Right hindlimb (tissue), 1 donor: ENCODE data around the gene MOXD1.

ENCODE experiments used
- DNase-seq: peaks from one replicate; pipeline ENCODE4 v3.0.0-alpha.2; 2018

Gene MOXD1

DNA sequence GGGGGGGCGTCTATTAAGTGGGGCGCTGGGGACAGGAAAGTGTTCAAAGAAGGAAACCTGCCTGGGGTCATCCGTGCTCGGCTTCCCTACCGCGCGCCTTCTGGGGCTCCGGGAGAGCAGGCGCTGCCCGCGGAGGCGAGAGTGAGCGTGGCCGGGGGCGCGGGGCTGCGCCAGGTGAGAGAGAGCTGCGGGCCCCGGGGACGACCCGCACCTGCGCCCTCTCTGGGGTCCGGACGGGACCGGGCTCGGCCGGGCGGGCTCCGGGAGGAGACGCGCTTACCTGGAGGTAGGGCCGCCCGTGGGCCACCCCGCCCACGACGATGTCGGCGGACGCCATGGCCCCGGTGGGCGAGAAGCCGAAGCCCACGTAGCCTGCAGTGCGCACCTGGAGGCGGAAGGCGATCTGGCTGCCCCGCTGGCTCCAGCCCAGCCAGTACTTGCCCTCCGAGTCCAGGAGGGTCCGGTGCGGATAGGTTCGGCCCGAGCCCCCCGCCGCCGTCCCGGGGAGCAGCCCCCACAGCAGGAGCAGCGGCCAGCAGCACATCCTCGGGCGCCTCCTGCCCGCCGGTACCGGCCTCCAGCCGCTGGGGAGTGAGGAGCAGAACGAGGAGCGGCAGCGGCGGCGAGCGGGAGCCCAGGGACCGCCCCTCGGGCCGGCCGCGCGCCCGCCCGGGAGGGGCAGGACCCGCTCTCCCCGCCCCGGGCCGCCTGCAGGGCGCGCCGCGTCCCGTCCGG lies at the start of gene MOXD1:
Gene MOXD1, minus strand, starts transcription at position 593 of the 735 bp plus-strand sequence. Its CDS starts 49 bp downstream, at position 544.
- peak; percentile 71 for DNase-seq

DNA sequence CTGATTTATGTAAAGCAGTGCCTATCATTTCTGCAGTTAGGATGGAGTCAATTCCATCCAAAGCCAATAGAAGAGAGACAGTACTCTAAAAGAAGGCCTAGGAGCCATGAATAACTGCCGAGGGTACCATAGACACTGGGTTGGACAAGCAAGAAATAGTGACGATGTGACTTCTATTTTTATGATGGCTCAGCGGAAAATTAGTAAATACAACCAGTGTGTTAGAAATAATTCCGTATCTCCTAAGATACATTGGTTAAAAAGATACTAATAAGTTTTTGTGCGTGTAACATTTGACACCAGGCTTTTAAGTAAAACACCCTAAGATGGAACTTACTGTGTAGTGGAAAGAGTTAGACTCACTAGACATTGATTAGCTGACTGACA lies 45.6 kb upstream of the MOXD1 start:
- no peak for DNase-seq

DNA sequence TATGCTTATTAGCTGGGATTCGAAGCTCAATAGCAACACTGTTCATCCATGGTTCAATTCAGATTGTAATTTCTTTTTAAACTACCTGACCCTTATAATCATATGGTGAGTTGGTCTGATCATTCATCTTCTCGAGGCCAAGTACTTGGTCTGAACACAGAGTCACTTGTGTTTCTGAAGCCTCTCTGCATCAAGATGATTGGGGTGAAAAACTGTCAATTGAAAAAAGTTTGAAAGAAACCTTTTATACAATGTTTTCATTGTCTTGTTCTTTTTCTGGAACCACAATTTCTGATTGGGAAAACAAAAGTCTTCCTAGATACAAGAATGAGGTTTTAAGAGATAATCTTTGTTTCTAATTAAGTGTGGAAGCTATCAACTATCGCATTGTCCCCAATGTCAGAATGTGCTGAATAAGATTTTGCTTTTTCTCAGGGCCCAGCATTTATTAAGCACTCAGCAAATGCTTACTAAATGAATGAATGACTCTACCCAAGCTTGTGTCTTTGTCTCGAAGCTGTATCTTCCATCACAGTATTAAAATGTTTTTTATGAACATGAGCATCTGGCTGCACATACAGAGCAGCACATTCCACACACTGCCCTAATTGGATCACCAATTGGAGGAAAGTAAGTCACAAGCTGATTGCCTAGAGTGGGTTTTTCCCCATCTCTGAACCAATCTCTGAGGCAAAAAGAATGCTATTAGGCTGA lies 45.0 kb upstream of the MOXD1 start:
- DNase-seq: no peak

DNA sequence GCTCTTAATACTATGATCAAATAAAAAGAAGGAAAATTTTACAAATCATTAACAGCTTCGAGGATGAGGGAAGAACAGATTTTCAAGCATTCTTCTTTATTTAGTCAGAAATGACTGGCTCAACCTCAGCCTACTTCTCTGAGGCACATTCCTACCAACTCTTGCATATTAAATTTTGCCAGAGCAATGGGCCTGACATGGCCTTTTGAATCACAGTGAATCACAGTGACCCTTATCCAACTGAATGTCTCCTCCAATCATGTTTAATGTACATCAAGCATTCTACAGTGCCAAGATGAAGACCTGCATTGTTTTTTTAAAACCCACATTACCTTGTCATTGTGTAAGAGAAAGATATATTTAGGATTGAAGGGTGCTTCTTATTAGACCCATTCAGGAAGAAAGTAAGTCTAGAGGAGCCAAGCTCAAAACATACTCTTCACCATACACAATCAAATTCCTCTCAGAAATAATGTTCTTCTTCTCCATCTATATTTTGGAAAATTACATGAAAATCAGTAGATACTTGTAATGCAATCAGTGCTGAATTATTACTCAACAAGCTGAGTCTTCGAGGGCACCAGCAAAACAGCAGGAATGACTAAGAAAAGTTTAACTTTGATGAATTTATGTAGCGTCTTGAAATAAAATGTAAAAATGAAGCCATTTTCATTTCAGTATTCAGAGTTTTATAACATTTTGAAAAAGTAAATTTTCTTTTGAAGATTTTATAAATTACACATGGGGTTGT lies 44.1 kb upstream of the MOXD1 start:
- DNase-seq: no peak

DNA sequence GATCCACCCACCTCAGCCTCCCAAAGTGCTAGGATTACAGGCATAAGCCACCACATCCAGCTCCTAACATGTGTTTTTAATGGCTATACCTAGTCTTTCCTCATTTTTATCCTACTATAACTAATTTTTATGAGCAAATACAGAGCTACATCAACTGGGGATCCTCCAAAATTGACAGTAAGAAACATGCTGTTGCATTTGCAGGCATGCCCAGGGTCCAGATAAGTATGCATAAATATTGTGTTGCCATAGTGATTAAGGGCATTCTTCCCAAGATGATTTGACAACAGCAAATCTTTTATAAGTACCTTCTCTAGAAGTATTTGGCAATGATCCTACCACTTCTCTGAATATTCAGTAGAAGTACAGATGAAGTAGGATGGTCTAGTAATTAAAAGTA lies 41.9 kb upstream of the MOXD1 start:
- no peak for DNase-seq

DNA sequence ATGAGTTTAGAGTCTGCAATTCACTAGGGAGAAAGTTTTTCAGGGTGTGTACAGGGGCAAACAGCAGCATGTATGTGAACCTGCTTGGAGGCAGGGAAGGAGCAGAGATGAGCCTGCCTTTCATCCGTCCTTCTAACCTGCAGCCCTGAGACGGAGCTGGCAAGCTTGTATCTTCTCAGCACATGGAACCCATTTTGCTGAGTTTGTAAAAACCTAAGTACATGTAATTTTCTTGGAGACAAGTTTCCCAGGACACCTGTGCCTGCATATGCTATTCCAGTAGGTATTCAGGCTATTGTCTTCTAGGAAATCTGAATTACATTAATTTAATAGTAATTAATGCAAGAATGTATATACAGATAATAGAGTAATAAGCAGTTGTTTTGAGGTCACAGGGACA lies 28.8 kb upstream of the MOXD1 start:
- DNase-seq: no peak

DNA sequence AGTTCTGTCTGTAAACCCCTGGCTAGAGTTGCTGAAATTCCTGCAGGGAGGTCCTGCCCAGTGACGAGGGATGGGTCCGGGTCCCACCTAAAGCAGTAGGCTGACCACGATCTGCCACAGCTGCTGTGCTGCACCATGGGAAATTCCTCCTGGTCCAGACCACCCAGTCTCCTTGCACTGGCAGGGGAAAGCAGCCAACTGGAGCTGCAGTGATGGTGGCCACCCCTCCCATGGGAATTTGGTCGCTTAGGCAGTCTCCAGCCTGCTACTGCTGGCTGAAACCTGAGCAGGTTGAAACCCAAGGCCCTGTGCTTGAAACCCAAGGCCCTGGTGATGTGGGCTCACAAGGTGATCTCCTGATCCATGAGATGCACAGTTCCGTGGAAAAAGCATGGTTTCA lies 23.9 kb upstream of the MOXD1 start:
- no peak for DNase-seq

DNA sequence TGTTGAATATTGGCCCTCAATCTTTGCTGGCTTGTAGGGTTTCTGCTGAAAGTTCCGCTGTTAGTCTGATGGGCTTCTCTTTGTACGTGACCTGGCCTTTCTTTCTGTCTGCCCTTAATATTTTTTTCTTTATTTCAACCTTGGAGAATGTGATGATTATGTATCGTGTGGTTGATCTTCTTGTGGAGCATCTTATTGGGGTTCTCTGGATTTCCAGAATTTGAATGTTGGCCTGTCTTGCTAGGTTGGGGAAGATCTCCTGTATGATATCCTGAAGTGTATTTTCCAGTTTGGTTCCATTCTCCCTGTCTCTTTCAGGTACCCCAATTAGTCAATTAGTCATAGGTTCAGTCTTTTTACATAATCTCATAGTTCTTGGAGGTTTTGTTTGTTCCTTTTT lies 22.6 kb upstream of the MOXD1 start:
- no peak for DNase-seq

DNA sequence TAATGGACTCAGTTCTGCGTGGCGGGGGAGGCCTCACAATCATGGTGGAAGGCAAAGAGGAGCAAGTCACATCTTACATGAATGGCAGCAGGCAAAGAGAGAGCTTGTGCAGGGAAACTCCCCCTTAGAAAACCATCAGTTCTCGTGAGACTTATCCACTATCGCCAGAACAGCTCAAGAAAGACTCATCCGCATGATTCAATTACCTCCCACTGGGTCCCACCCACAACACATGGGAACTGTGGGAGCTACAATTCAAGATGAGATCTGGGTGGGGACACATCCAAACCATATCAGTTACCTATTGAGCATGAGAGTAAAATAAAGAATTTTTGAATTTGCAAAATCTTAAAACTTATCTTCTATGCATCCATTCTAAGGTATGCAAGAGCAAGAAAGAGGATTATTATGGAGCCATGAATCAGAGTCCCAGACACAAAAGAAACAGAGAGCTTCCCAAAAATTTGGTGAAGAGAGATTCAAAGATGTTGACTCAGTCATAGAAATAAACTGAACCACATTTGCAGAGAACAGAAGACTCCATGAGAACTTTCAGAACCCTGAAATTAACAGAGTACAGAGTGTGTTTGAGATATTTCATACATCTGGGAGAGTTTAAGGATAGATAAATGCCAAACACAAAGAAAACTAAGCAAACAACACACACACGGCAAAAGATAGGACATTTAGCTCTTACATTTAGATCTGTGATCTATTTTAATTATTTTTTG lies 17.1 kb upstream of the MOXD1 start:
- DNase-seq: no peak

DNA sequence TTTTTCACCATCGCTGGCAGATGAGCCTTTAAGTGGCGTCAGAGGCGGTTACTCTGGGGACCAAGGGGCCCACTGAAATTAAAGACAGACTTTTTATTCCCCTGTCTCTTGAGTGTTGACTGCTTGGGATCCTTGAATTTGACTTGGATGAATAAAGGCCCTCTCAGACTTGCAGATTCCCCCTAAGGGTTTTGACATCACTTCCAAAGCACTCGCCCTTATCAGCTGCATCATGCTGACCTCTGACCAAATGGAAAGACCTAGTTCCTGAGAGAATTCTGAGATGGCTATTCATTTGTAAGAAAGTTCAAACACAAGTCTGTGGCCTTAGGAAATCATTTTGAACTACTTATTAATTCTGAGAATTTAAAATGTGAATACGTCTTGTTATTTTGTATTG lies 13.5 kb upstream of the MOXD1 start:
- no peak for DNase-seq

DNA sequence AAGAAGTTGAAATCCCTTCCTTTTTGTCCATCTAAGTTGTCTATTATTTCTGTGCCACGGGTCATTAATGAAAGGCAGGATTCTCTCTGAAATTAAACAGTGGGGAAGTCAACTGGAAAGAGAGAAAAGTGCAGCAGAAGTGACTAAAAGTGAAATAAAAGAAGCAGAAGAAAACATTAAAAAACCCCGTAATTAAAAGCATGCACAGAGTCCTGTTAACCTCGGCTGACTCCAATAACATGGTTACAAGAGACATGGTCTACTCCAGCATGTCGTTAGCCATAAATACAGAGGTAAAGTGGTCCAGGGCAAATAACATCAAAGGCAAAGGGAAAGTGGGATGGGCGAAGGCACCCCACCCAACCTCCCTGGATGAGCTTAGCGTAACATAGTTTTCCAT lies 13.0 kb upstream of the MOXD1 start:
- no peak for DNase-seq

DNA sequence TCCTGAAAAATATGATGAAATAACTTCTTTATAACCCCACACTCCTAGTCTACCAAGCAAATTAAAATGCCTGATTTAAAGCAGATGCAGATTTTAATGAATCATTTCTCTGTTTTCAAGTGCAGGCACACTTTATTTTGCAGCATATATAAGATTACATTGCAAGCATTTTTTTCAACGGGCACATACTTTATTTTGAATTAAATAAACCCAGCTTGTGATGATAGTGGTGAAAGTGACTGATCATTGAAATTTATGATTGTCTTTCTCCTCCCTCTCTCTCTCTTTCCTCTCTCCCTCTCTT lies 12.2 kb upstream of the MOXD1 start:
- no peak for DNase-seq

DNA sequence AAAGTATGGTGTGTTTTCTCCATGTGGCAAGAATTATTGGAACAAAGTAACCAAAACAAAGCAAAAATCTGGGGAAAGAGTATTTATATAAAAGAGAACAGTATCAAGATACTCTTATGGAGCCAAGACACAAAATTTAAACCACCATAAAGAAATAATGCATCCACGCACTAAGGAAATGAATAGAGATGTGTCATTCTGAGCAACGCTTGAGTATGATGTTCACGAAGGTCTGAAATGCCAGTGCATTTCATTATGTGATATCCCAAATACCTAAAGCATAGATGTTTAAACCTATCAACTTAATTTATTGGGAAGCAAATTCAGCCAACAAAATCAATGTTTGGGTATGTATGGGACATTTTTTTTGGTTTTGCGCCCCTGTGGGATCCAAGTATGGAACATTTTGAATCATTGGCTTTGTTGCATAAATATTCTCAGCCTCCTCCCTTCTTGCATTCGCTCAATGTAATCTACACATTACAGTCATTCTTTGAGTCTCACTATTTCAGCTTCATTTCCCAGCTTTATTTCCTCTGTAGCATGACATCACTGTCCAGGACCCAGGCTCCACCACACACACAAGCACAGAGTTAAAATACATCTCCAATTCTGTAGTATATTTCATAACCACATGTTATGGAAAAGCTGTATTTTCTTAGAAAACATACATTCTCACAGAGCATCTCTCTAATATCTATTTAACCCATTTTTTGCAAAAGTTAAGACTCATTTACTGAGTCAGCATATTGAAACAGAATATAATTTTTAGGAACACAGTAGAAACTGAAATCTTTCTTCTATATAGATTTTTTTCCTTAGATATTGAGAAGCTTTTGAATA lies 11.6 kb upstream of the MOXD1 start:
- DNase-seq: no peak

DNA sequence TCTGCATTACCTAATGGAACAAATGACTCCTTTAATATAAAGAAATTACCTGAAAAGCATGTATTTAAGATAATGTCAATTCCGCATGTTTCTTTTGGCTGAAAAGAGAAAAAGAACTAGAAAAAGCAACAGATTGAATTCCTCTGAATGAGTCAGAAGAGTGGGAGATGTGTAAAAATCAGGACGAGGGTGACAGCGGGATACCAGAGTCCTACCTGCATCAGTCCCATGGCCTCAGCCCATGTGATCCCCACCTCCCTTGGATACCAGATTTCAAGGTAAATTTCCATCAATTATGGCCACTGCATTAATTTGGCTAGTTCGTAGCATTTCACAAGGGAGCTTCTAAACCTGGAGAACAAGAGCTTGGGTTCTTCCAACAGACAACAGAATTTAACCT lies 10.0 kb upstream of the MOXD1 start:
- DNase-seq: no peak

DNA sequence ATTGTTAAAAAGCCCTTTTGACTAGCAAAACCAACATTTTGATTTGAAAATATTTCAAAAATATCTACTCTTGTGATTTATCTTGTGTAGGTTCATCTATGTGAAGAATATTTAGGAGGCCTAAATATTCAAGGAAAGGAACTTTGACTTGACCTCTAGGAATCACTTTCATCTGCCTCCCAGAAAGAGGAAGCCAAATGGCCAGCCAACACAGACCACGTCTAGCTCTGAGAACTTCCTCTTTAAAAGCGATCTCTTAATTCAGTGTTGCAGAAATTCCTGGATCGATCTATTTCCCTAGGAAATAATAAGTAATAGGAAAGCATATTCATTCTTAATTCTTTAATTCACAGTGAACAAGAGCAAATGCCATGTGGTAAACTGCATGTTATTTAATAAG lies 9.6 kb upstream of the MOXD1 start:
- no peak for DNase-seq

DNA sequence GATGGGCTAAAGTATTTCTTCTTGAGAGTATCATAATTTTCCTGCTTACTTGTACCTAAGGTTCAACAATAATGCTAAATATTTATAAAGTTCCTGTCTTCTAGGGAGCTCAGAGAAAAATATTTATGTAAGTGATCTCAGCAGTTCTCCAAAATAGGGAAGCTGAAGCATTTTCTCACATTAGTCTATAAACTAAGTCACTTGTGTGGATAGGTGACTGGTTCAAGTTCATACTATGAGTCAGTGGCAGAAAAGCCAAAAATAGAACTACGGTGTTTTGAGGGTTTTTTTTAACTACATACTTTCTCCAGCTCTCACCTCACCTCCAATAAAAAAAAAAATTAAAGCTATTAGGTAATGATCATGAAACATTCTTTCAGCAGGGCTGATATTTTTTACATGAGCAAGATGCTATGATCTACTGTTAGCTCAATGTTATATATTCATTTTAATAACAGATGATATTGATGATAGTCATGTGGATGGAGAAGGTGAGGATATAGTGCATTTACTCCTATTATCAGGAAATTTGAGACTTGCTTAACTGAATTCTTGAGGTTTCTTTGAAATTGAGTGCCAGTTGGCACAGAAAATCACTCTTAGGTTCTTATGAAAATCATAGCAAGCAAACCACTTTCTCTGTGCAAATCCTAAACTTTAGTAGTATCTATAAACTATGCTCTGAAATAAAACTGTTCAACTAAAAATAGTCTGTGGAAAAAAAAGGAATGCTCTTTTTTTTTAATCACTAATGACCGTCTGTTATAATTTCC lies 4.1 kb upstream of the MOXD1 start:
- no peak for DNase-seq

DNA sequence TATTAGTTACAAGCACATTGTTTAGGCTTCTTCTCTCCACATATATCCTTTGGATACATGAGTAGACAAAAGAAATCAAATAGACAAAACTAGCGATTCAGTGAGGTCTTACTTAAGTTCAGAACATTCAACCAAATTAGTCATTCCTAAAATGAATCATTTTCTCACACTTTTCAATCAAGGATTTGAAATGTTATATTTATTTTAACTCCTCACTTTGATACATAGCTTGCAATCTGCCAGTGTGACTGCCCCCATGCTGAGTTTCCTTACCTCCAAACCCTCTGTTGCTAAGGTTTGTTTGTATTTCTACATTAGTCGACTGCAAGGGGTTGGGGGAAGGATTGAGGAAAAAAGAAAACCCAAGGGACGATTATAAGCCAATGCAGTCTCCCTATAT lies 3.5 kb upstream of the MOXD1 start:
- DNase-seq: no peak

DNA sequence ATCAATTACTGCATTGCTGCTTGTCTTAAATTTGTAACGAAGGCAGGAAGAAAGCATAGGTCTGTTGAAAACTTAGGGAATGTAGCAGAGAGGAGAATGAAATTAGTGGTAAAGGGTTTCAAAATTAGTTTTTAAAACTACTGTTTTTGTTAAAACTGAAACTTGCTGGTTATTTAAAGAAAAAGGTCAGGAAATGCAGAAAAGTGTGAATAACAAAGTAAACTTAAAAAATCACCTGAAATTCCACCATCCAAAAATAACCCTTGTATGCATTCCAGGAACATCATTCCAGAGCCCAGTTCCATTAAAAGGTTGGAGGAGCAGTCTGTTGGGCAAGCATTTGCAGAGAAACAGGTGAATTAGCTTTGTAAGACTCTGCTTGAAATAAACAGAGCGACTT lies 3.1 kb upstream of the MOXD1 start:
- no peak for DNase-seq

DNA sequence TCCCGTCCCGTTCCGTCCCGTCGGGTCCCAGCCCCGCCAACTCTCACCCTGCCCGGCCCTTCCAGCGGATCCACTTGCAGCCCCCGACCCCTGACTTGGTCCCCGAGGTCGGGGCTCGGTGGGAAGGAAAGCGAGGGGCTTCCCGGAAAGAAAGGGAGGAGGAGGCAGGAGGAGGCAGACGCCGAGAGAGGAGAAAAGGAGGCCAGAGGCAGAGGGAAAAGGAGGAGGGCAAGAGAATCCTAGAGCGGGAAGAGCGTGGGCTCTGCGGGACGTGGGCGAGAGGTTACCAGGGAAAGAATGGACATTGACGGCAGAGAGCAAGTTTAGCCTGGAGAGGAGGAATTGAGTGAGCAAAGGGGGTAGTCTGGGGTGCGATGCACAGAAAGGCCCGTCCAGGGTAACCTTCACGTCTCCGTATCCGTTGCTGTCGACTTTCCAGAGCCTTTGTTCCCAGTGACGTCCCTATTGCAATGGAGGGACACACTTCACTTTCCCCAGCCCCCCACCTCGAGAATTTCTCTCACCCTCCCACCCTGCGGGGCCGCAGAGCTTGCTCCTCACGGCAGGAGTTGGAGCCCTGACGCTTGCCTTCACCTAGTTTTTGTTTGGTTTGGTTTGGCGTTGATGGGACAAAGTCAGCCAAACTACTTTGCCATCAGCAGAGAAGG lies 477 bp upstream of the MOXD1 start:
- no peak for DNase-seq

DNA sequence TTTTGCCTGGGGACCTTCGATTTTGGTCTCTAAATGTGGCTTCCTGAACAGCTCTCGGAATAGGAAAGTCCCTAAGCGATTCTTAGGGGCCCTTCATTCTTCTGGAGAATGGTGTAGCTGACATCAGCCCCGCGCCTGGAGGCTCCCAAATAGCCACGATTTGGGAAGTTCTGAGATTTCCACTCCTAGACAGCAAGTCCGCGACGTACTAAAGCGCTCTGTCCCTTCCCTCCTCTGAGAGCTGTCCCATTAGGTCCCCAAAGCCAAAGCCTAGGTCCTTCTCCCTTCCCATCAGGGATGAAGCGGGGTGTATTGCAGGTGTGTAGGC lies 756 bp downstream of the MOXD1 start:
- no peak for DNase-seq

DNA sequence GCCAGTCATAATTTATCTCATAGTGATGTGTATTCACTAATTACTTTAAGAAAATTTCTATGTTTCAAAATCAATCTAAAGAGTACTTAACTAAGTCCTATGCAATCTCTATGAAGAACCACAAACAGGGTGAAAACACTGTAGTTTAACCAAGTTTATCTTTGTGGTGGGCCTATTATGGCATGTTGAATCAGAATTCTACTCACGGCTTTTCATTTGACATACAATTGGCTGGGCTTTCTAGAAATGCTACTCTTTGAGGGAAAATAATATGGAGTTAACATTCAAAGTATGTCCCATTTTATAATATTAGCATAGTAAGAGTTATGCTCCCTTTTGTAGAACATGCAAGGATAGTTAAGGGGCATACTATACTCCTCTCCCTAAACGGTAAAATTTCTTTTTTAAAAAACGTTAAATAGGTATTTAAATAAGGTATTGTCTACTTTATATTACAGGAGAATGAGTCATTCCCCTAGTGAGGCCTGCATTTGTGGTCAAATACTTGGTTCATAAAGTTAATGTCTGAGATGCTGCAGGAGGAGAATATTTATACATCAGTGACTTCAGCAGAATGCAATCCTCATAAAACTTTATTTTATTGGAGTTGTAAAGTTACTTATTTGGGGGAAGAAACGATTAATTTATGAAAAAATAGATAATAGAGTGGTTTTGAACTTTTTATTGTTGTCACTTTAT lies 1.8 kb downstream of the MOXD1 start:
- no peak for DNase-seq
